NOMO-1 treated with DMSO at 0.1 percent for 48 hours (cell line): ENCODE results near the gene RAB8A.

Experiments
- DNase-seq: peaks from one replicate; lab custom pipeline; 2025; ENCODE audit not compliant: unreplicated experiment; lab: John Stamatoyannopoulos, UW

Gene RAB8A

DNA sequence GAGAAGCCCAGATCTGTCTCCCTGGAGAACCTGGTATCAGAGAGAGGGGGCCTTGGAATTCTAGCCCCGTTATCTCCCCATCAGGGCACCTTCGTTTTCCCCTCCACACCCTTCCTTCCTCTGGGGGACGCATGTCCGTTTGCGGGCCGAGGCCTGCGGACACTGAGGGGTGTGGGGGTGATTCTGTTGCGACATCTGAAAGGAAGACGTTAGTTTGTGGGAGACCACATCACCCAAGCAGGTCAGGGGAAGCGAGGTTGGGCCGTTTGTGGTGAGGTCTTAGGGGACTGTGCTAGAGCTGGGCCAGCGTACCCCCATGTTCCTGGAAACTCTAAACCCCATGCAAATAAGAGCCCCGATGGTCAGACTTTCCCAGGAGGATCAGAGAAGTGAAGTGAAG, 28.1 kb downstream of the RAB8A start:
- DNase-seq: peak; percentile 82

- peak; percentile 35 for DNase-seq
Observed at GRCh38 chr19:16141043-16141442, 29.4 kb downstream of the RAB8A start.

DNA sequence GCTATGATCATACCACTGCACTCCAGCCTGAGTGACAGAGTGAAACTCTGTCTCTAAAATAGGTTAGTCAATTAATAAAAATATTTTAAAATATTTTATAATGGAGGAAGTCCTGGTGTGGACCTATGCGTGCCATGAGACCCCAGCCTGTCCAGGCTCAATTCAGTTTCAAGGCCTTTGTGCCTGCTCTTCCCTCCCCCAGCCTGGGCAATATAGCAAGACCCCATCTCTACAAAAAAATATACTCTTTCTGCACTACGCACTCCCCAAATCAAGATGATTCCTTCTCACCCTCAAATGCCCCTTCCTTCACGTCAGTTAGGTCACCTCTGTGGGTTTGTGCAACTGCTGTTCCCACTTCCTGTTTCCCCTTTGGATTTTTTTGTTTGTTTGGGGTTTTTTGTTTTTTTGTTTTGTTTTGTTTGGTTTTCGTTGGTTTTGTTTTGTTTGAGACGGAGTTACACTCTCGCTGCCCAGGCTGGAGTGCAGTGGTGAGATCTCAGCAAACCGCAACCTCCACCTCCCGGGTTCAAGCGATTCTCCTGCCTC, 30.4 kb downstream of the RAB8A start:
- DNase-seq: peak; percentile 38

DNA sequence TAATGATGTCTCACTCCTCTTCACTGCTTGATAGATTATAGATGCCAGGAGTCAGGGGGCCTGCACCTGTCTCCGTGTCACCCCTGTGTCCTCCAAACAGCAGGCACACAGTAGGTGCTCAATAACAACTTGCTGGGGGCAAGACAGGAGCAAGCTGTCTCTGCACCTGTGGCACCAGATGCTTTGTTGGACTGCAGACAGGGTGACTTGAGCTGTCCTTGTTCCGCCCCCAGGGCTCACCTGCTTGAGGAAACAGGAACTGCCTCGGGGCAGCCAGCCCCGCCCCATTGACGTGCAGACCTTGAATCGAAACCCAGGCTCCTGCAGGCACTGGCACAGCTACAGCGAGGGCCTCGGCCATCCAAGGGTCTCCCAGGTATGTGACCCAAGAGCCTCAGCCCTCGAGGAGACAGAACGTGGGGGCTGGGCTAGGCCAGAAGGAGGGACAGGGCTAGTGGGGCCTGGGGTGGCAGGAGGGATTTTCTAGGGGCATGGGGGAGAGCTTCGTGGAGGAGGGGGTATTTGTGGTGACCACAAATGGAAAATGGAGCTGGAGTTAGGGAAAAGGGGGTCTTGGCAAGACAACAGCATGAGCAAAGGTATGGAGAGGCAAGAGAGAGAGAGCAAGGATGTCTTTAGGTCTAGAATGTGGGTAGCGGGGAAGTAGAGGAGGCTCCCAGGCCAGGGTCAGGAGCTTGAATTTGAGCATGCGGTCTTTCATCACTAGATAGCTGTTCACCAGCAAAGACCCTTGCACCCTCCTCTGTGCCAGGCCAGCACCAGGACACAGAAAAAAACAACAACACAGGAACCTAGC, 31.9 kb downstream of the RAB8A start, which contains the start of gene HSH2D:
Gene HSH2D (plus strand): TSS at position 287 of the 817 bp plus-strand sequence. CDS start 5,066 bp downstream, outside the sequence.
- peak; percentile 82 for DNase-seq

DNA sequence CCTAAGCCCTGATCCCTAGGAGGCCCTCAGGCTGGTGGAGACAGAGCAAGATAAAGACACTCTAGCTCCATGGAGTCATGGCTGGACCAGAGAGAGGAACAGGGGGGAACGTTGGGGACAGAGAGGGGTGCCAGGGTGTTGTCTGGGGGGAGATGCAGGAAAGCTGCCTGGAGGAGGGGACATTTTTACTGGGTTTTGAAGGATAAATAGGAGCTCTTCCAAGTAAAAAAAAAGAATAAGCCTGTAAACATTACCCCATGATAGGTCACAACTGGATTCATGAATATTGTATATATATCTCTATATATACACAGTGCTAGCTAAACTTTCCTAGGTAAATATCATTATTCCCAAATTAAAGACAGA, 32.5 kb downstream of the RAB8A start:
- DNase-seq: no peak

DNA sequence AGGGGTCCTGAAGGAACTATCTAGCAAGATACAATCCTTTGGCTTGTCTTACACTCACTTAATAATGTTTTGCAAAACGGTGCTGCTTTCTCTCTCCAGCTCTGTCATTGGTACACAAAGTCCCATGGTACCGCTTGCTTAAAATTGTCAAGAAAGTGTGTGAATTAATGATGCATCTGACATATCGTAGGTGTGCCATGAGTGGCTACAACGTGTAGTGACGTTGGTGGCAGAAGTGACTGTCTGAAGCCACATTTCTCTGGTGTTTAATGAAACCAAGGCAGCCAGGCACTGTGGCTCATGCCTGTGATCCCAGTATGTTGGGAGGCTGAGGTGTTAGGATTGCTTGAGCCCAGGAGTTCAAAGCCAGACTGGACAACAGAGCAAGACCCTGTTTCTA, 34.4 kb downstream of the RAB8A start:
- DNase-seq: no peak

GRCh38 chr19:16148443-16149229, 36.9 kb downstream of the RAB8A start:
- no peak for DNase-seq

DNA sequence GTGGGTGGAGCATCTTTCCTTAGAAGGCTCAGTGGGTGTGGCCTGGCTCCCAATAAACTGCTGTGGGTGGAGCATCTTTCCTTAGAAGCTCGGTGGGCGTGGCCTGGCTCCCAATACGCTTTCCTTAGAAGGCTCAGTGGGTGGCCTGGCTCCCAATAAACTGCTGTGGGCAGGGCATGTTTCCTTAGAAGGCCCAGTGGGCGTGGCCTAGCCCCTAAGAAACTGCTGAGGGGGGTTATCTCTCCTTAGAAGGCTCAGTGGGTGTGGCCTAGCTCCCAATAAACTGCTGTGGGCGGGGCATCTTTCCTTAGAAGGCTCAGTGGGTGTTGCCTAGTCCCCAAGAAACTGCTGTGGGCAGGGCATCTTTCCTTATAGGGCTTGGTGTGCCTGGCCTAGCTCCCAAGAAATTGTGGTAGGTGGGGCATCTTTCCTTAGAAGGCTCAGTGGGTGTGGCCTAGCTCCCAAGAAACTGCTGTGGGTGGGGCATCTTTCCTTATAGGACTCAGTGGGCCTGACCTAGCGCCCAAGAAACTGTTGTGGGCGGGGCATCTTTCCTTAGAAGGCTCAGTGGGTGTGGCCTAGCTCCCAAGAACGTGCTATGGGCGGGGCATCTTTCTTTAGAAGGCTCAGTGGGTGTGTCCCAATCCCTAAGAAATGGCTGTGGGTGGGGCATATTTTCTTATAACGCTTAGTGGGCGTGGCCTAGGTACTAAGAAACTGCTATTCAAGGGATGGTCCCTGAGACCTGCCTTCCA, 42.1 kb downstream of the RAB8A start:
- peak; percentile 25 for DNase-seq

DNA sequence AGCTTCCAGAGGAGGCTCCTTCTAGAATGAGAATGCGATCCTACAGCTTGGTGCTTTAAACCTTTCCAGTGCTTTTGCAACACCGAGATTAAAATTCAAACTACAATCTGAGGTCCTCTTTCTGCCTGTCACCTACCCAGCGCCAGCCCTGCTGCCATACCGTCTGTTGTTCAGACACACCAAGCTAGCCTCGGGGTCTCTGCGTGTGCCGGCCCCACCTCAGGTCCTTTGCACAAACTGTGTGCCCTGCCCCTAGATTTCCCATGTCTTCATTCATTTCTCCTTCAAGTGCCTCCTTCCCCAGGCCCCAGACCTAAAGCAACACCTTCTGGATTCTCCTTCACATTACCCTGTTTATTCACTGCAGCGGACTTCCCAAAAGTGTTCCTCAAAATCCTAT, 42.9 kb downstream of the RAB8A start:
- DNase-seq: no peak

DNA sequence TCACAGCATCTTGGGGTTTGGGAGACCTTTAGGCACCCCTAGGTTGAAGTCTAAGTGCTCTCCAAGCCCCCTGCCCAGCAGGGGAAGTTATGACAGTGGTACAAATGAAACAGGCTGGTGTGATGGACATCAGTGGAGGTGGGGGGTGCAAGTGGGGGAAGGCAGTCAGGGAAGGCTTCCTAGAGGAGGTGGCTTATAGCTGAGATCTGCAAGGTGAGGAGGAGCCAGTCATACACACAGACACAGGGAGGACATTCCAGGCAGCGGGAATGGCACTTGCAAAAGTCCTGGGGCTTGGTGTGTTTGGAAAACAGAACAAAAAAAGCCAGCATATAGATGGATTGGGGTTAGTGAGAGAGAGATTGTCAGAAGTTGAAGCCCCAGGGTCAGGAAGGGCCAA, 43.4 kb downstream of the RAB8A start:
- DNase-seq: no peak

DNA sequence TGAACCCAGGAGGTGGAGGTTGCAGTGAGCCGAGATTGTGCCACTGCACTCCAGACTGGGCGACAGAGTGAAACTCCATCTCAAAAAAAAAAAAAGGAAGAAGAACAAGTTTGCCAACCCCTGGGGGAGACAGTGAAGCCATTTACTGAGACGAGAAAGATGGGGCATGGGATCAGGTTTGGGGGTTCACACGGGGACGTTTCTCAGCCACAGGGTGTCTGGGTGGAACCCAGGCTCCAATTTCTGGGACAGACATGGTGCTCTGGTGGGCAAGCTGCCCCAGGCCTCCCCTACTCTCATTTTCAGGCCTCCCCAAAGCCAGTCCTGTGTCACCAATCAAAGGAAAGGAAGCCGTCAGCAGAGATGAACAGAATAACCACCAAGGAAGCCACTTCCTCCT, 45.2 kb downstream of the RAB8A start:
- DNase-seq: no peak

DNA sequence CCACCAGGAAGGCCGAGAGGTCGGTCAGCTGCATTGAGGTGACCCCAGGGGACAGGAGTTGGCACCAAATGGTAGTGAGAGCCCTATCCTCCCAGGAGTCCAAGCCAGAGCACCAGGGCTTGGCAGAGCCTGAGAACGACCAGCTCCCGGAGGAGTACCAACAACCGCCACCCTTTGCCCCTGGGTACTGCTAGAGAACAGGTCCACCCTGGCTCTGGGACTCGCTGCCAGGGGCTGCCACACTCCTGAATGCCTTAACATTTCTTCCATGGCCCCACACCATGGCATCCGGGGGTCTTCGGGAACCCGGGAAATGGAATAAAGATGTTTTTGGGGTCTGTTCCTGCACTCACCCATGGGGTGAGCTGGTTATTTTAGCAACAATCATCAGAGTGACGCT, 45.9 kb downstream of the RAB8A start:
- DNase-seq: no peak

DNA sequence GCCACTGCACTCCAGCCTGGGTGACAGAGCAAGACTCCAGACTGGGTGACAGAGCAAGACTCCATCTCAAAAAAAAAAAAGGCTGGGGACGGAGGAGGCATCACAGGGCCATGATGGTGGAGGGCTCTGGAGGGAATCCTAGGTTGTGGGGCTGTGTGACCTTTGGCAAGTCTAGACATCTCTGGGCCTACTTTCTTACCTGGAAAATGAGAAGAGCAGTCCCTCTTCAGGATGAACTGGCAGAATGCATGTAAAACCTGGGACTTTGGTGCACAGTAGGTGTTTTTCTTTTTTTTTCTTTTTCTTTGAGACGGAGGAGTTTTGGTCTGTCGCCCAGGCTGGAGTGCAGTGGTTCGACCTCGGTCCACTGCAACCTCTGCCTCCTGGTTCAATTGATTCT, 48.0 kb downstream of the RAB8A start:
- DNase-seq: no peak

GRCh38 chr19:16160445-16160942, 48.8 kb downstream of the RAB8A start:
- DNase-seq: no peak

DNA sequence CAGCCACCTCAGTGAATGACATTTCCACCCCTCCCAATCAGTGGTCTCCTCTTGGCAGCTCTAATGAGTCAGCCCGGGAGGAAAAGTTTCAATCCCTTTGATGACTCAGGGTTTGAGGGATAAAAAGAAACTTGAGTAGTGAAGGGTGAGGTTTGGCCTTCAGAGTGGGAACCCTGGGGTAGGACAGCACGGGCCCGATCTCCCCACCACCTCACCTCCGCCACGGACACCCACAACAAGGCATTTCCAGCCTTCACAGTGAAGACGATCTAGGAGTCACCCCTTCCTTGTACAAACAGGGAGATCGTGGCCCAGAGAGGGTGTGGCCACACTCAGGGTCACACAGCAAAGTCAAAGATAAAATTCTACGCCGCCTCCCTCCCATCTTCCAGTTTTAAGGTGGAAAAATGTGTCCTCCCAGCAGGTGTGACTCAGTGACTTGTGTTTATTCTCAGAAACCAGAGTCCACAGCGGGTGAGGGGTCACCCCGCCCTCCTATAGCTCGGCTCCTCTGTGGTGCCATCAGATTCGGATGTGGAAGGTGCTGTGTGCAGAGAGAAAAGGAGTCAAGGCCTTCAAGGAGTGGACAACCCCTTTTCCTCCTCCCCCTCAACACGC, 49.4 kb downstream of the RAB8A start:
- DNase-seq: no peak

DNA sequence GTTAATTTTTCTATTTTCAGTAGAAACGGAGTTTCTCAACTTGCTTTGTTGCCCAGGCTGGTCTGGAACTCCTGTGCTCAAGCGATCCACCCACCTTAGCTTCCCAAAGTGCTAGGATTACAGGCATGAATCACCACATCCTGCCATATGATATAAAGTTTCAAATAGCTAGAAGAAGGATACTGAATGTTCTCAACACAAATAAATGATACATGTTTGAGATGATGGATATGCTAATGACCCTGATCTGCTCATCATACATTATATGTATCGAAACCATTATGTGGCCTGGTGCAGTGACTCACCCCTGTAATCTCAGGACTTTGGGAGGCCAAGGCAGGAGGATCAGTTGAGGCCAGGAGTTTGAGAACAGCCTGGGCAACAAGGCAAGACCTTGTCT, 50.2 kb downstream of the RAB8A start:
- no peak for DNase-seq

DNA sequence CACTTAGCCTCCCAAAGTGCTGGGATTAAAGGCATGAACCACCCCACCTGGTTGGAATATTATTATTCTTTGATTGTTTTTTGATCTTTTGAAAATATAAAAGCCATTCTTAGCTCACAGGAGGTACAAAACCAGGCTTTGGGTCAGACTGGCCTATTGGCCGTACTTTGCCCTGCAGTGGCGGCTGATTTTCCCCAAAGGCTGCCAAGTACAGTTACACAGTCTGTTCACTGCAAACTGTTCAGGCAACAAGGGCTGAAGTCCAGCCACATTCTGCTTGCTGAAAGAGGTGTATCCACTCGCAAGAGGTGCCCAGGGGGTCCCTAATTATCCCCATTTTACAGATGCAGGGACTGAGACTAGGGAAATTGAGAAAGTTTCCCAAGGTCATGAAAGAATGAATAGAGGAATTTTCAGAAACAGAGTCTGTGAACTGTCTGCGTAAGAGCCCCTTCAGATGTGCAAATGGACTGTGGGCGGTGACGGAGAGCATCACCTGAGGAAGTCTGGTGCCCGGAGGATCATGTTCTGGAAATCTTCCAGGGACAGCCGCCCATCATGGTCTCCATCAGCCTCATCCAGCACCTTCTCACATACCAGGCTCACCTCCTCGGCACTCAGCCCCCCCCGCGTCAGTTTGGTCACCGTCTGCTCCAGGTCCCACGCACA, 52.7 kb downstream of the RAB8A start:
- no peak for DNase-seq

DNA sequence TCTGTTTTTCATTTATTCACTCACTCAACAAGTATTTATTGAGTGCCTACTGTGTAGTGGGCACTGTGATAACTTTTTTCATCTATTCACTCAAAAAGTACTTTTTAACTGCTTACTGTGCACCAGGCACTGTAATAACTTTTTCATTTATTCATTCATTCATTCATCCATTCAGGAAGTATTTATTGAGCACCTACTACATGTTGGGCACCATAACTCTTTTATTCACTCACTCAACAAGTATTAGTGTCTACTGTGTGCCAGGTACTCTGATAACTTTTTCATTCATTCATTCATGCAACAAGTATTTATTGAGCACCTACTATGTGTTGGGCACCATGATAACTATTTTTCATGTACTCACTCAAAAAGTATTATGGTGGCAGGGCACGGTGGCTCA, 54.7 kb downstream of the RAB8A start:
- no peak for DNase-seq

- DNase-seq: no peak
Observed at GRCh38 chr19:16167055-16167454, 55.4 kb downstream of the RAB8A start.

DNA sequence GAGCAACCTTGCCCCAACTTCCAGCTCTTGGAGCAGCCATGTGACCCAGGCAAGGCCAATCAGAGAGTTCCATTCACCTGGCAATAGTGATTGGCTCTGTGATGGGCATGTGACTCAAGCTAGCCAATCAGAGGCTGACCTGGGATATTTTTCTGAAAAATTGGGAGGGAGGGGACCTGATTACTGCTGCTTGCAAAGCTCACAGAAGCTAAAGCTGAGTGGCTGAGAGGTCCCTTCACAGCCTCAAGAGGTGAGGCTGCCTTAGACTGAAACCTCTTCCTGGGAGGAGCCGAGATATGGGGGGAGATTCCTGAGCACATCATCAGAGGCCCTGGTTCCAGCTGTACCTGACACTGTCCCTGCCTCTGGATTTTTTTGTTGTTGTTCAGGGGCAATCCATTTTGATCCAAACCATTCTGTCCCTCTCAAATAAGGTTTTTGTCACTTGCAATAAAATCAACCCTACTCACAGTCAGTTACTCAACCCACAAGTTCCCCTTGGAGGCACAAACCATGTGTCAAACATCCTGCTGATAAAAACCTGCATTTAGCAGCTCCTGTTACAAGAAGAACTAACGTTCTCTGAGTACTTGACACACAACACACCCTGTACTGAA, 56.9 kb downstream of the RAB8A start:
- DNase-seq: peak; percentile 87
